ENCODE measurements around the gene ARHGAP12. TPM values are rescaled to one million over a fixed set of nuclear protein-coding genes. Genes with fewer than 3 reads are reported as not detected.

Gene ARHGAP12
- total RNA-seq, 2 experiments from 2014 or later, result 11.8 to 14.5 TPM

DNA sequence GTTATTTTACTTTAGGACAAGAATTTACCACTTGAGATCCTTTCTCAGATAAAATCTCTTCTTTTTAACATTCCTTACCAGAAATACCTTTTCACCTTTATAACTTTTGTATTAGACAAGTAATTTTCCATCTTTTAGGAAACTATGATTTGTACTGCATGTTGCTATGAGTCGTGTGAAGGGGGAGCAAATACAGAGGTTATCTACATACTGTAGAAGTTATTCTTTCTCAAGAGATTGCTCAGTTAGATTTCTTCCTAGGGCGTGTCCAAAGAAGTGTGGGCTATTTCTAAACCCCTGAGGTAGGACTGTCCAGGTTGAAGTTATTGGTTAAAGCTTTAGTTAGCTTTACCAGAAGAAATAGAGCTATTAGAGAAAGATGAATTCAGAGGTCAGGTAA lies 30.2 kb upstream of the ARHGAP12 start:
- ChIA-PET CTCF (ENCODE audit: unreplicated experiment) (no interaction called here), POLR2A (no interaction called here)
- no peaks in the 10 kb centered on the region for H3K9me2 ChIP-seq (ENCODE audit: insufficient read depth, low read length)
- H3K9me3 ChIP-seq (ENCODE audit: low read length), result peaks cover 5% of the 10 kb centered on the region; the same call in 1 of the 2 replicates
- H3K4me3 ChIP-seq (ENCODE audit: low read depth, low read length, poor library complexity, severe bottlenecking), result no peak overlapping the region
- no TSS peak for BruUV-seq (replicated peaks)
- no peak overlapping the region for H2AFZ ChIP-seq (ENCODE audit: low read length)
- intact Hi-C loops (cut with micrococcal nuclease; ENCODE audit: unreplicated experiment), result no loop called here
- no peaks in the 10 kb centered on the region for H4K20me1 ChIP-seq (ENCODE audit: insufficient read depth, low read length)
- H3K36me3 ChIP-seq (ENCODE audit: insufficient read depth, low read length), result no peaks in the 10 kb centered on the region
- H3K4me2 ChIP-seq (ENCODE audit: low read length), result no peak overlapping the region
- no peak overlapping the region for H3K27ac ChIP-seq (ENCODE audit: low read depth, low read length, poor library complexity, severe bottlenecking)
- no peaks in the 10 kb centered on the region for H3K79me2 ChIP-seq (ENCODE audit: insufficient read depth, low read depth, low read length)
- no peak for TF ChIP-seq EZH2phosphoT487 (IDR thresholded peaks at IDR 0.05; ENCODE audit: borderline replicate concordance, low read depth, low read length)
- TF ChIP-seq, protein P1, sequence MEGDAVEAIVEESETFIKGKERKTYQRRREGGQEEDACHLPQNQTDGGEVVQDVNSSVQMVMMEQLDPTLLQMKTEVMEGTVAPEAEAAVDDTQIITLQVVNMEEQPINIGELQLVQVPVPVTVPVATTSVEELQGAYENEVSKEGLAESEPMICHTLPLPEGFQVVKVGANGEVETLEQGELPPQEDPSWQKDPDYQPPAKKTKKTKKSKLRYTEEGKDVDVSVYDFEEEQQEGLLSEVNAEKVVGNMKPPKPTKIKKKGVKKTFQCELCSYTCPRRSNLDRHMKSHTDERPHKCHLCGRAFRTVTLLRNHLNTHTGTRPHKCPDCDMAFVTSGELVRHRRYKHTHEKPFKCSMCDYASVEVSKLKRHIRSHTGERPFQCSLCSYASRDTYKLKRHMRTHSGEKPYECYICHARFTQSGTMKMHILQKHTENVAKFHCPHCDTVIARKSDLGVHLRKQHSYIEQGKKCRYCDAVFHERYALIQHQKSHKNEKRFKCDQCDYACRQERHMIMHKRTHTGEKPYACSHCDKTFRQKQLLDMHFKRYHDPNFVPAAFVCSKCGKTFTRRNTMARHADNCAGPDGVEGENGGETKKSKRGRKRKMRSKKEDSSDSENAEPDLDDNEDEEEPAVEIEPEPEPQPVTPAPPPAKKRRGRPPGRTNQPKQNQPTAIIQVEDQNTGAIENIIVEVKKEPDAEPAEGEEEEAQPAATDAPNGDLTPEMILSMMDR (conservative IDR thresholded peaks at IDR 0.05; ENCODE audit: low read length), result no peak
- DNase-seq (ENCODE audit: low spot score), result no peak
- H3K4me1 ChIP-seq (ENCODE audit: insufficient read depth, low read length, poor library complexity, severe bottlenecking), result no peaks in the 10 kb centered on the region

GRCh38 chr10:31956200-31956946 lies 27.7 kb upstream of the ARHGAP12 start:
- intact Hi-C loops (cut with micrococcal nuclease; ENCODE audit: unreplicated experiment), result no loop called here
- CTCF ChIA-PET (ENCODE audit: unreplicated experiment), result no interaction called here
- Histone ChIP-seq H3K4me3 (ENCODE audit: low read depth, low read length, poor library complexity, severe bottlenecking) (no peak overlapping the region), H3K36me3 (ENCODE audit: insufficient read depth, low read length) (no peaks in the 10 kb centered on the region), H4K20me1 (ENCODE audit: insufficient read depth, low read length) (no peaks in the 10 kb centered on the region), H3K9me3 (ENCODE audit: low read length) (peaks cover 7% of the 10 kb centered on the region; the same call in 1 of the 2 replicates), H3K4me2 (ENCODE audit: low read length) (no peak overlapping the region), H3K79me2 (ENCODE audit: insufficient read depth, low read depth, low read length) (no peaks in the 10 kb centered on the region), H3K9me2 (ENCODE audit: insufficient read depth, low read length) (no peaks in the 10 kb centered on the region), H2AFZ (ENCODE audit: low read length) (no peak overlapping the region), H3K4me1 (ENCODE audit: insufficient read depth, low read length, poor library complexity, severe bottlenecking) (no peaks in the 10 kb centered on the region), H3K27ac (ENCODE audit: low read depth, low read length, poor library complexity, severe bottlenecking) (no peak overlapping the region)
- DNase-seq (ENCODE audit: low spot score), result no peak
- POLR2A ChIA-PET, result interaction anchor here (0.5 kb wide), 1 partner anchor 1723 kb away, joined by 3 read pairs; no protein-coding TSS in a partner anchor
- TF ChIP-seq EZH2phosphoT487 (IDR thresholded peaks at IDR 0.05; ENCODE audit: borderline replicate concordance, low read depth, low read length), result no peak
- TF ChIP-seq, protein P1 (conservative IDR thresholded peaks at IDR 0.05; ENCODE audit: low read length), result no peak
- BruUV-seq (replicated peaks), result no TSS peak

Measured in OCI-LY7 (cell line).